Measurements from ENCODE around the gene CUX1.

Gene CUX1

GRCh38 chr7:101941481-101942383, 124.3 kb downstream of the CUX1 start:
- no peak for DNase-seq

GRCh38 chr7:101942603-101943210, 125.3 kb downstream of the CUX1 start:
- no peak for DNase-seq

GRCh38 chr7:101943306-101943705, 125.9 kb downstream of the CUX1 start:
- no peak for DNase-seq

GRCh38 chr7:101943889-101944600, 126.6 kb downstream of the CUX1 start:
- DNase-seq: no peak

- no peak for DNase-seq
These were observed 127.2 kb downstream of the CUX1 start for GRCh38 chr7:101944611-101945010.

- DNase-seq: no peak
These were observed 127.8 kb downstream of the CUX1 start for GRCh38 chr7:101945034-101945758.

GRCh38 chr7:101947899-101948298, 130.5 kb downstream of the CUX1 start:
- peak; percentile 84 for DNase-seq

- no peak for DNase-seq
These were observed 131.2 kb downstream of the CUX1 start for GRCh38 chr7:101948650-101949049.

- DNase-seq: no peak
These were observed 133.2 kb downstream of the CUX1 start for GRCh38 chr7:101950450-101951119.

GRCh38 chr7:101951757-101952156, 134.3 kb downstream of the CUX1 start:
- DNase-seq: no peak

GRCh38 chr7:101952355-101953247, 135.2 kb downstream of the CUX1 start:
- DNase-seq: no peak

- no peak for DNase-seq
These were observed 135.9 kb downstream of the CUX1 start for GRCh38 chr7:101953248-101953819.

- no peak for DNase-seq
These were observed 137.1 kb downstream of the CUX1 start for GRCh38 chr7:101954499-101954898.

GRCh38 chr7:101956130-101956529, 138.7 kb downstream of the CUX1 start:
- DNase-seq: no peak

- DNase-seq: no peak
These were observed 140.5 kb downstream of the CUX1 start for GRCh38 chr7:101957744-101958525.

GRCh38 chr7:101959342-101959741, 141.9 kb downstream of the CUX1 start:
- no peak for DNase-seq

GRCh38 chr7:101959829-101960228, 142.4 kb downstream of the CUX1 start:
- DNase-seq: no peak

GRCh38 chr7:101960323-101960722, 142.9 kb downstream of the CUX1 start:
- DNase-seq: no peak

- DNase-seq: no peak
These were observed 143.7 kb downstream of the CUX1 start for GRCh38 chr7:101960985-101961708.
